ENCODE data around the gene TMEM202. TPM values are rescaled to one million over a fixed set of nuclear protein-coding genes. Genes with fewer than 3 reads are reported as not detected.

Gene TMEM202
- total and polyA plus RNA-seq, 8 donors, result 0.38 TPM; not detected in 7

- H3K4me1 ChIP-seq, result no peaks in the 10 kb centered on the region
- no peaks in the 10 kb centered on the region for H3K9me3 ChIP-seq
- no peak overlapping the region for H3K27ac ChIP-seq
- DNase-seq (no peak), ATAC-seq (no peak)
- no peaks in the 10 kb centered on the region for H3K36me3 ChIP-seq
- no peak for TF ChIP-seq CTCF (IDR thresholded peaks at IDR 0.05)
- intact Hi-C loops (cut with DNase I), result no loop called here
- peaks cover 0 to 4% of the 10 kb centered on the region in 2 donors for H3K27me3 ChIP-seq
- no peak overlapping the region for H3K4me3 ChIP-seq
These were observed 543 bp downstream of the TMEM202 start for GRCh38 chr15:72398648-72399047.

GRCh38 chr15:72402726-72403125 lies 4.6 kb downstream of the TMEM202 start:
- DNase-seq (no peak), ATAC-seq (no peak)
- peaks cover 0 to 4% of the 10 kb centered on the region in 2 donors for H3K27me3 ChIP-seq
- no peak overlapping the region for H3K27ac ChIP-seq
- no peaks in the 10 kb centered on the region for H3K4me1 ChIP-seq
- no peaks in the 10 kb centered on the region for H3K36me3 ChIP-seq
- H3K4me3 ChIP-seq, result no peak overlapping the region
- no peak for TF ChIP-seq CTCF (IDR thresholded peaks at IDR 0.05)
- H3K9me3 ChIP-seq, result no peaks in the 10 kb centered on the region
- intact Hi-C loops (cut with DNase I), result no loop called here

- H3K36me3 ChIP-seq, result no peaks in the 10 kb centered on the region
- H3K9me3 ChIP-seq, result no peaks in the 10 kb centered on the region
- H3K4me3 ChIP-seq, result no peak overlapping the region
- H3K27ac ChIP-seq, result no peak overlapping the region
- ATAC-seq (no peak), DNase-seq (no peak)
- intact Hi-C loops (cut with DNase I), result no loop called here
- no peak for TF ChIP-seq CTCF (IDR thresholded peaks at IDR 0.05)
- H3K4me1 ChIP-seq, result no peaks in the 10 kb centered on the region
- peaks cover 0 to 4% of the 10 kb centered on the region in 2 donors for H3K27me3 ChIP-seq
These were observed 6.3 kb downstream of the TMEM202 start for GRCh38 chr15:72404356-72404755.

- no peak for DNase-seq
- no peak for ATAC-seq
- no peak overlapping the region for H3K27ac ChIP-seq
- TF ChIP-seq CTCF (IDR thresholded peaks at IDR 0.05), result no peak
- H3K9me3 ChIP-seq, result no peaks in the 10 kb centered on the region
- intact Hi-C loops (cut with DNase I), result no loop called here
- no peak overlapping the region for H3K4me3 ChIP-seq
- no peaks in the 10 kb centered on the region for H3K4me1 ChIP-seq
- no peaks in the 10 kb centered on the region for H3K36me3 ChIP-seq
- peaks cover 0 to 6% of the 10 kb centered on the region in 2 donors for H3K27me3 ChIP-seq
These were observed 6.7 kb downstream of the TMEM202 start for GRCh38 chr15:72404841-72405240.

- peaks cover 0 to 15% of the 10 kb centered on the region in 2 donors for H3K27me3 ChIP-seq
- H3K36me3 ChIP-seq, result no peaks in the 10 kb centered on the region
- no peak overlapping the region for H3K27ac ChIP-seq
- DNase-seq, result no peak
- no peaks in the 10 kb centered on the region for H3K4me1 ChIP-seq
- TF ChIP-seq CTCF (IDR thresholded peaks at IDR 0.05), result no peak
- ATAC-seq, result no peak
- intact Hi-C loops (cut with DNase I), result no loop called here
- H3K4me3 ChIP-seq, result no peak overlapping the region
- H3K9me3 ChIP-seq, result peaks cover 0 to 3% of the 10 kb centered on the region in 2 donors
These were observed 8.8 kb downstream of the TMEM202 start for GRCh38 chr15:72406936-72407335.
